HCT116 (cell line): ENCODE data around the gene COLEC11. TPM values are rescaled to one million over a fixed set of nuclear protein-coding genes. Genes with fewer than 3 reads are reported as not detected.

ENCODE experiments used
- ATAC-seq: fragments of 200-7000 bp; cut with Tn5 transposase; 2 replicates; pipeline ENCODE4 v1.9.1; 2020; ENCODE audit warnings: mild to moderate bottlenecking, moderate library complexity
- BruUV-seq: library from RNA; stranded (reverse); fragments of 400-500 nt; replicated peaks from 2 replicates; lab custom pipeline; 2021; lab: Mats Ljungman, UMichigan
- CTCF ChIA-PET: fragments of 300-600 bp; sonication (Branson Sonifier 250); formaldehyde crosslinking; loops from one replicate; lab custom pipeline; 2021; ENCODE audit warnings: antibody characterized with exemption; lab: Charles Lee
- POLR2A ChIA-PET: fragments of 300-600, 350-600 bp; sonication (Branson Sonifier 250); formaldehyde crosslinking; loops from one replicate; lab custom pipeline; 2021; ENCODE audit warnings: antibody characterized with exemption; lab: Charles Lee
- RAD21 ChIA-PET, 2 experiments: fragments of 300-600 bp; sonication (Branson Sonifier 250); formaldehyde crosslinking; loops; one replicate each; lab custom pipeline; 2023; ENCODE audit warnings: low total read pairs in 2 of 2; ENCODE audit not compliant: uncharacterized antibody in 2 of 2, unreplicated experiment in 2 of 2, low non-redundant PET in 1 of 2; lab: Charles Lee
- DNase-seq: peaks from one replicate; pipeline ENCODE4 v3.0.0-alpha.2; 2010; ENCODE audit warnings: low read depth, low spot score
- H2AFZ ChIP-seq: fragments of 200-600 bp; shearing (Covaris generic), sonication (generic); 2 replicates; pipeline ENCODE4 v1.6.1; 2017; ENCODE audit warnings: low read depth, mixed run types, mixed read lengths, antibody characterized with exemption, low read length; ENCODE audit not compliant: poor library complexity, severe bottlenecking
- H3K27ac ChIP-seq: 2 replicates; pipeline ENCODE4 v1.5.1; 2012; ENCODE audit warnings: low read depth, low read length
- H3K27me3 ChIP-seq: fragments of 200-600 bp; sonication (generic); 2 replicates; pipeline ENCODE4 v1.6.1; 2016; ENCODE audit warnings: mixed run types, low read length, mixed read lengths; ENCODE audit not compliant: insufficient read depth
- H3K36me3 ChIP-seq, 2 experiments: fragments of 200-500 bp in 1 of 2; fragments of 200-600 bp in 1 of 2; sonication (Bioruptor generic) in 1 of 2; sonication (generic) in 1 of 2; 2 replicates each; pipeline versions ENCODE4 v1.5.1 to v1.6.1; 2014 to 2016; ENCODE audit warnings: low read length in 2 of 2, inconsistent platforms in 1 of 2, mixed read lengths in 1 of 2, mixed run types in 1 of 2; ENCODE audit not compliant: insufficient read depth in 2 of 2, control insufficient read depth in 1 of 2
- H3K4me1 ChIP-seq, 2 experiments: fragments of 200-600 bp in 1 of 2; sonication (generic) in 1 of 2; 2 replicates each; pipeline versions ENCODE4 v1.5.1 to v1.6.1; 2012 to 2017; ENCODE audit warnings: low read length in 2 of 2, inconsistent platforms in 1 of 2, mild to moderate bottlenecking in 1 of 2, mixed read lengths in 1 of 2, mixed run types in 1 of 2, moderate library complexity in 1 of 2; ENCODE audit not compliant: insufficient read depth in 2 of 2, control insufficient read depth in 1 of 2
- H3K4me2 ChIP-seq: fragments of 200-600 bp; sonication (generic); 2 replicates; pipeline ENCODE4 v1.6.1; 2017; ENCODE audit warnings: mixed run types, low read length, mixed read lengths
- H3K4me3 ChIP-seq, 2 experiments: fragments of 200-600 bp in 1 of 2; sonication (generic) in 1 of 2; replicated peaks in 1 of 2; 2 replicates each; pipeline ENCODE4 v1.5.1; 2011 to 2016; ENCODE audit warnings: low read length in 2 of 2, control low read depth in 1 of 2, low read depth in 1 of 2, mild to moderate bottlenecking in 1 of 2, mixed read lengths in 1 of 2, mixed run types in 1 of 2
- H3K79me2 ChIP-seq: fragments of 200-600 bp; sonication (generic); 2 replicates; pipeline ENCODE4 v1.6.1; 2017; ENCODE audit warnings: mild to moderate bottlenecking, mixed run types, low read length, moderate library complexity, mixed read lengths; ENCODE audit not compliant: insufficient read depth
- H3K9ac ChIP-seq: fragments of 200-600 bp; sonication (generic); 2 replicates; pipeline ENCODE4 v1.6.1; 2016; ENCODE audit warnings: low read length, mixed read lengths
- H3K9me2 ChIP-seq: fragments of 200-600 bp; sonication (generic), shearing (Covaris generic); 2 replicates; pipeline ENCODE4 v1.6.1; 2017; ENCODE audit warnings: mixed run types, mild to moderate bottlenecking, moderate library complexity; ENCODE audit not compliant: insufficient read depth
- H3K9me3 ChIP-seq, 2 experiments: fragments of 200-500 bp in 1 of 2; fragments of 200-600 bp in 1 of 2; sonication (Bioruptor generic) in 1 of 2; sonication (generic) in 1 of 2; 2 replicates each; pipeline ENCODE4 v1.6.1; 2014 to 2017; ENCODE audit warnings: low read length in 2 of 2, mixed read lengths in 2 of 2, inconsistent platforms in 1 of 2, low read depth in 1 of 2, mild to moderate bottlenecking in 1 of 2, mixed run types in 1 of 2, moderate library complexity in 1 of 2; ENCODE audit not compliant: control insufficient read depth in 1 of 2, insufficient read depth in 1 of 2
- H4K20me1 ChIP-seq: fragments of 200-600 bp; sonication (generic), shearing (Covaris generic); 2 replicates; pipeline ENCODE4 v1.6.1; 2017; ENCODE audit warnings: mixed run types, mild to moderate bottlenecking, moderate library complexity; ENCODE audit not compliant: insufficient read depth
- ATF3 ChIP-seq: IDR thresholded peaks from 2 replicates; pipeline ENCODE4 v1.6.1; 2012
- CBX3 ChIP-seq: IDR thresholded peaks from 2 replicates; pipeline ENCODE4 v1.6.1; 2012; ENCODE audit warnings: low read depth
- CEBPB ChIP-seq: IDR thresholded peaks from 2 replicates; pipeline ENCODE4 v1.6.1; 2012; ENCODE audit warnings: low read depth
- CTCF ChIP-seq, 3 experiments: fragments of 200-600 bp in 1 of 3; sonication (generic) in 1 of 3; IDR thresholded peaks in 2 of 3; conservative IDR thresholded peaks in 1 of 3; 2 replicates each; pipeline ENCODE4 v1.5.1; 2012 to 2017; ENCODE audit warnings: low read depth in 2 of 3, low read length in 2 of 3, antibody characterized with exemption in 1 of 3, borderline replicate concordance in 1 of 3, control low read depth in 1 of 3, mild to moderate bottlenecking in 1 of 3, mixed read lengths in 1 of 3, mixed run types in 1 of 3, moderate library complexity in 1 of 3; ENCODE audit not compliant: insufficient read depth in 1 of 3
- ELF1 ChIP-seq: IDR thresholded peaks from 2 replicates; pipeline ENCODE4 v1.6.1; 2012; ENCODE audit warnings: low read depth, borderline replicate concordance
- EZH2 ChIP-seq: fragments of 200-600 bp; sonication (generic); IDR thresholded peaks from 2 replicates; pipeline ENCODE4 v1.6.1; 2017; ENCODE audit warnings: antibody characterized with exemption, mixed run types
- EZH2phosphoT487 ChIP-seq: fragments of 200-600 bp; IDR thresholded peaks from 2 replicates; pipeline ENCODE4 v1.6.1; 2018; ENCODE audit warnings: antibody characterized with exemption, borderline replicate concordance
- FOSL1 ChIP-seq: IDR thresholded peaks from 2 replicates; pipeline ENCODE4 v1.6.1; 2012; ENCODE audit warnings: low read depth
- JUND ChIP-seq: IDR thresholded peaks from 2 replicates; pipeline ENCODE4 v1.6.1; 2012
- MAX ChIP-seq: IDR thresholded peaks from 2 replicates; pipeline ENCODE4 v1.6.1; 2012
- POLR2A ChIP-seq: IDR thresholded peaks from 2 replicates; pipeline ENCODE4 v1.7.0; 2011; ENCODE audit warnings: borderline replicate concordance; ENCODE audit not compliant: insufficient read depth, insufficient read length; ENCODE audit errors: extremely low read depth
- POLR2AphosphoS5 ChIP-seq: IDR thresholded peaks from 2 replicates; pipeline ENCODE4 v1.6.1; 2011; ENCODE audit warnings: mild to moderate bottlenecking, low read depth, low read length, moderate library complexity
- SIN3A ChIP-seq: IDR thresholded peaks from 2 replicates; pipeline ENCODE4 v1.6.1; 2012; ENCODE audit warnings: low read depth
- SP1 ChIP-seq: IDR thresholded peaks from 2 replicates; pipeline ENCODE4 v1.6.1; 2012; ENCODE audit warnings: low read depth
- SRF ChIP-seq: IDR thresholded peaks from 2 replicates; pipeline ENCODE4 v1.6.1; 2012; ENCODE audit warnings: low read depth
- TCF7L2 ChIP-seq: IDR thresholded peaks from 2 replicates; pipeline ENCODE4 v1.7.0; 2011; ENCODE audit warnings: borderline replicate concordance, inconsistent platforms; ENCODE audit not compliant: insufficient read depth, insufficient read length; ENCODE audit errors: extremely low read depth
- YY1 ChIP-seq: IDR thresholded peaks from 2 replicates; pipeline ENCODE4 v1.6.1; 2011; ENCODE audit warnings: low read length, low read depth, moderate library complexity, mild to moderate bottlenecking; ENCODE audit not compliant: insufficient replicate concordance; ENCODE audit errors: extremely low read depth
- ZBTB33 ChIP-seq: IDR thresholded peaks from 2 replicates; pipeline ENCODE4 v1.6.1; 2011; ENCODE audit warnings: mild to moderate bottlenecking, low read length, moderate library complexity; ENCODE audit not compliant: insufficient replicate concordance; ENCODE audit errors: extremely low read depth
- ZFX ChIP-seq: fragments of 450-650 bp; IDR thresholded peaks from 2 replicates; pipeline ENCODE4 v1.6.1; 2017
- ZNF274 ChIP-seq: fragments of 200-500 bp; sonication (Bioruptor generic); IDR thresholded peaks from 2 replicates; pipeline ENCODE4 v1.6.1; 2014; ENCODE audit warnings: mild to moderate bottlenecking, low read depth, low read length, inconsistent platforms
- intact Hi-C: fragments of 100-400 bp; cut with micrococcal nuclease; formaldehyde crosslinking; loops from 2 replicates; pipeline ENCODE4 v1.10.0; 2022
- total RNA-seq: library from RNA; stranded (reverse); gene quantifications from one replicate; pipeline ENCODE4 v1.2.1, GENCODE V29; 2021; ENCODE audit not compliant: unreplicated experiment

COLEC11 gene
- total RNA-seq, 1 experiment from 2014 or later = 0.15 TPM

- no peak overlapping the region for H3K4me2 ChIP-seq
- intact Hi-C loops = no loop called here
- ATAC-seq (no peak), DNase-seq (no peak)
- no peaks in the 10 kb centered on the region for H3K4me1 ChIP-seq
- no peak overlapping the region for H3K27ac ChIP-seq
- no peaks in the 10 kb centered on the region for H3K9me3 ChIP-seq
- no peaks in the 10 kb centered on the region for H3K9me2 ChIP-seq
- TF ChIP-seq YY1 (no peak), SP1 (no peak), CTCF (IDR thresholded peaks at IDR 0.05 in 2 of 3, conservative IDR thresholded peaks at IDR 0.05 in 1 of 3; ENCODE audit: borderline replicate concordance in 1 of 3, insufficient read depth in 1 of 3, low read depth in 2 of 3, low read length in 2 of 3) (no peak), ATF3 (no peak), JUND (no peak), MAX (no peak), POLR2AphosphoS5 (no peak), ELF1 (no peak), ZFX (no peak), EZH2phosphoT487 (no peak), SIN3A (no peak), TCF7L2 (no peak), POLR2A (no peak), EZH2 (no peak), SRF (no peak), CEBPB (no peak), FOSL1 (no peak), CBX3 (no peak), ZNF274 (no peak), ZBTB33 (no peak)
- no peaks in the 10 kb centered on the region; the same call in 1 of the 2 replicates for H3K79me2 ChIP-seq
- H4K20me1 ChIP-seq = no peaks in the 10 kb centered on the region
- H3K9ac ChIP-seq = no peak overlapping the region
- H2AFZ ChIP-seq = no peak overlapping the region
- POLR2A ChIA-PET = no interaction called here
- H3K36me3 ChIP-seq = peaks cover 0 to 9% of the 10 kb centered on the region in 2 experiments; a peak in 2 of 4 replicates
- no TSS peak for BruUV-seq
- RAD21 ChIA-PET = no interaction called here
- no peaks in the 10 kb centered on the region for H3K27me3 ChIP-seq
- no peak overlapping the region for H3K4me3 ChIP-seq
- CTCF ChIA-PET = no interaction called here
Measured at GRCh38 chr2:3587432-3587831, 7.5 kb upstream of the COLEC11 start.
